HL-60 (cell line): ENCODE measurements around the gene BTBD6.

Source experiments
- DNase-seq, 2 experiments: peaks; one replicate each; pipeline ENCODE4 v3.0.0-alpha.2; 2010 to 2020; ENCODE audit warnings: low read depth in 1 of 2, low spot score in 1 of 2
- H3K27ac ChIP-seq: fragments of 250-450 bp; sonication (Bioruptor Pico); replicated peaks from 2 replicates; pipeline ENCODE4 v1.5.1; 2020; ENCODE audit warnings: mild to moderate bottlenecking, moderate library complexity
- H3K27me3 ChIP-seq: fragments of 250-450 bp; sonication (Bioruptor Pico); 2 replicates; pipeline ENCODE4 v1.5.1; 2021; ENCODE audit warnings: mild to moderate bottlenecking, moderate library complexity; ENCODE audit not compliant: insufficient read depth, poor library complexity, severe bottlenecking
- H3K4me3 ChIP-seq: replicated peaks from 2 replicates; pipeline ENCODE4 v1.5.1; 2011; ENCODE audit warnings: mild to moderate bottlenecking, control low read depth, low read length; ENCODE audit not compliant: insufficient read depth
- CTCF ChIP-seq: IDR thresholded peaks from one replicate; pipeline ENCODE4 v1.5.1; 2011; ENCODE audit warnings: low read length, control low read depth, inconsistent platforms; ENCODE audit not compliant: insufficient read depth
- GABPA ChIP-seq: IDR thresholded peaks from 2 replicates; pipeline ENCODE4 v1.6.1; 2012; ENCODE audit warnings: low read depth
- POLR2AphosphoS5 ChIP-seq: IDR thresholded peaks from 2 replicates; pipeline ENCODE4 v1.6.1; 2012; ENCODE audit warnings: low read depth
- REST ChIP-seq: IDR thresholded peaks from 2 replicates; pipeline ENCODE4 v1.6.1; 2012; ENCODE audit warnings: low read depth; ENCODE audit not compliant: insufficient replicate concordance
- SPI1 ChIP-seq: IDR thresholded peaks from 2 replicates; pipeline ENCODE4 v1.6.1; 2012; ENCODE audit warnings: low read depth, mild to moderate bottlenecking, borderline replicate concordance

The BTBD6 gene

GRCh38 chr14:105251920-105252319, 3.6 kb downstream of the BTBD6 start:
- Histone ChIP-seq H3K4me3 (no peak overlapping the region), H3K27me3 (no peaks in the 10 kb centered on the region), H3K27ac (no peak overlapping the region)
- DNase-seq, result no peak
- TF ChIP-seq SPI1, result no peak
- no peak for TF ChIP-seq POLR2AphosphoS5
- TF ChIP-seq GABPA, result no peak
- no peak for TF ChIP-seq CTCF

- no peak overlapping the region for H3K27ac ChIP-seq
- TF ChIP-seq GABPA, result no peak
- no peak for TF ChIP-seq SPI1
- no peak for TF ChIP-seq REST
- no peak for TF ChIP-seq CTCF
- H3K27me3 ChIP-seq, result no peaks in the 10 kb centered on the region
- no peak overlapping the region for H3K4me3 ChIP-seq
- DNase-seq, result no peak
These were observed 4.4 kb downstream of the BTBD6 start for GRCh38 chr14:105252552-105253328.

- TF ChIP-seq GABPA (no peak), CTCF (no peak), SPI1 (no peak), REST (no peak)
- no peak overlapping the region for H3K4me3 ChIP-seq
- DNase-seq, result no peak
- no peaks in the 10 kb centered on the region for H3K27me3 ChIP-seq
- H3K27ac ChIP-seq, result no peak overlapping the region
These were observed 5.0 kb downstream of the BTBD6 start for GRCh38 chr14:105253329-105253682.

GRCh38 chr14:105255021-105255507, 6.7 kb downstream of the BTBD6 start:
- Histone ChIP-seq H3K27ac (no peak overlapping the region), H3K27me3 (no peaks in the 10 kb centered on the region), H3K4me3 (no peak overlapping the region)
- TF ChIP-seq REST (no peak), POLR2AphosphoS5 (no peak), GABPA (no peak), SPI1 (no peak), CTCF (no peak)
- peak in 1 of 2 experiments; percentile 14 for DNase-seq
